ENCODE data around the gene RPS3.

GRCh38 chr11:75427181-75427580 lies 27.9 kb downstream of the RPS3 start:
- no peak for TF ChIP-seq POLR2A (IDR thresholded peaks at IDR 0.05)
- no peak for TF ChIP-seq CTCF (IDR thresholded peaks at IDR 0.05)
